Measurements from ENCODE around the gene ADAMTS16.

ADAMTS16 gene

GRCh38 chr5:5317976-5318375 is 177.8 kb downstream of the ADAMTS16 start:
- Histone ChIP-seq H3K9ac (ENCODE audit: low read depth in 1 of 2, low read length in 2 of 2) (no peak overlapping the region), H3K4me3 (ENCODE audit: low read depth in 1 of 2, low read length in 2 of 2) (no peak overlapping the region)

GRCh38 chr5:5318426-5319190 is 178.5 kb downstream of the ADAMTS16 start:
- Histone ChIP-seq H3K4me3 (ENCODE audit: low read depth in 1 of 2, low read length in 2 of 2) (no peak overlapping the region), H3K4me1 (ENCODE audit: control insufficient read depth in 1 of 2, insufficient read depth in 2 of 2, low read length in 2 of 2) (no peaks in the 10 kb centered on the region), H3K9me3 (ENCODE audit: control insufficient read depth in 1 of 2, low read length in 2 of 2) (no peaks in the 10 kb centered on the region), H3K27ac (ENCODE audit: low read depth, low read length) (no peak overlapping the region), H3K27me3 (ENCODE audit: control insufficient read depth in 1 of 2, insufficient read depth in 2 of 2, low read length in 2 of 2) (no peaks in the 10 kb centered on the region), H3K9ac (ENCODE audit: low read depth in 1 of 2, low read length in 2 of 2) (no peak overlapping the region), H3K36me3 (ENCODE audit: control insufficient read depth in 1 of 2, insufficient read depth in 2 of 2, low read length in 2 of 2) (no peaks in the 10 kb centered on the region)

More at GRCh38 chr5:5317976-5318375, 177.8 kb downstream of the ADAMTS16 start:
- Histone ChIP-seq H3K27ac (ENCODE audit: low read depth, low read length) (no peak overlapping the region), H3K4me1 (ENCODE audit: control insufficient read depth in 1 of 2, insufficient read depth in 2 of 2, low read length in 2 of 2) (no peaks in the 10 kb centered on the region), H3K36me3 (ENCODE audit: control insufficient read depth in 1 of 2, insufficient read depth in 2 of 2, low read length in 2 of 2) (no peaks in the 10 kb centered on the region), H3K27me3 (ENCODE audit: control insufficient read depth in 1 of 2, insufficient read depth in 2 of 2, low read length in 2 of 2) (no peaks in the 10 kb centered on the region), H3K9me3 (ENCODE audit: control insufficient read depth in 1 of 2, low read length in 2 of 2) (no peaks in the 10 kb centered on the region)

GRCh38 chr5:5320062-5320805 is 180.1 kb downstream of the ADAMTS16 start:
- Histone ChIP-seq H3K27me3 (ENCODE audit: control insufficient read depth in 1 of 2, insufficient read depth in 2 of 2, low read length in 2 of 2) (no peaks in the 10 kb centered on the region), H3K4me3 (ENCODE audit: low read depth in 1 of 2, low read length in 2 of 2) (no peak overlapping the region), H3K36me3 (ENCODE audit: control insufficient read depth in 1 of 2, insufficient read depth in 2 of 2, low read length in 2 of 2) (no peaks in the 10 kb centered on the region), H3K4me1 (ENCODE audit: control insufficient read depth in 1 of 2, insufficient read depth in 2 of 2, low read length in 2 of 2) (no peaks in the 10 kb centered on the region), H3K9me3 (ENCODE audit: control insufficient read depth in 1 of 2, low read length in 2 of 2) (no peaks in the 10 kb centered on the region), H3K27ac (ENCODE audit: low read depth, low read length) (no peak overlapping the region), H3K9ac (ENCODE audit: low read depth in 1 of 2, low read length in 2 of 2) (no peak overlapping the region)

DNA sequence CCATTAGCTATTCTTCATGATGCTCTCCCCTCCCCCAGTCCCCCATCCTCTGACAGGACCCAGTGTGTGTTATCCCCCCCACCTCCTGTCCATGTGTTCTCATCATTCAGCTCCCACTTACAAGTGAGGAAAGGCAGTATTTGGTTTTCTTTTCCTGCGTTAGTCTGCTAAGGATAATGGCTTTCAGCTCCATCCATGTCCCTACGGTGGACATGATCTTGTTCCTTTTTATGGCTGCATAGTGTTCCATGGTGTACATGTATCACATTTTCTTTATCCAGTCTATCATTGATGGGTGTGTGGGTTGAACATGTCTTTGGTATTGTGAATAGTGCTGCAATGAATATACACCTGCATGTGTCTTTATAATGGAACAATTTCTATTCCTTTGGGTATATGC is 181.0 kb downstream of the ADAMTS16 start:
- Histone ChIP-seq H3K9me3 (ENCODE audit: control insufficient read depth in 1 of 2, low read length in 2 of 2) (no peaks in the 10 kb centered on the region), H3K27me3 (ENCODE audit: control insufficient read depth in 1 of 2, insufficient read depth in 2 of 2, low read length in 2 of 2) (no peaks in the 10 kb centered on the region), H3K4me1 (ENCODE audit: control insufficient read depth in 1 of 2, insufficient read depth in 2 of 2, low read length in 2 of 2) (no peaks in the 10 kb centered on the region), H3K4me3 (ENCODE audit: low read depth in 1 of 2, low read length in 2 of 2) (no peak overlapping the region), H3K9ac (ENCODE audit: low read depth in 1 of 2, low read length in 2 of 2) (no peak overlapping the region), H3K36me3 (ENCODE audit: control insufficient read depth in 1 of 2, insufficient read depth in 2 of 2, low read length in 2 of 2) (no peaks in the 10 kb centered on the region), H3K27ac (ENCODE audit: low read depth, low read length) (no peak overlapping the region)

- H3K9me3 ChIP-seq (ENCODE audit: control insufficient read depth in 1 of 2, low read length in 2 of 2) = no peaks in the 10 kb centered on the region
- no peak overlapping the region for H3K9ac ChIP-seq (ENCODE audit: low read depth in 1 of 2, low read length in 2 of 2)
- H3K27ac ChIP-seq (ENCODE audit: low read depth, low read length) = no peak overlapping the region
- H3K36me3 ChIP-seq (ENCODE audit: control insufficient read depth in 1 of 2, insufficient read depth in 2 of 2, low read length in 2 of 2) = no peaks in the 10 kb centered on the region
- no peaks in the 10 kb centered on the region for H3K27me3 ChIP-seq (ENCODE audit: control insufficient read depth in 1 of 2, insufficient read depth in 2 of 2, low read length in 2 of 2)
- no peak overlapping the region for H3K4me3 ChIP-seq (ENCODE audit: low read depth in 1 of 2, low read length in 2 of 2)
- H3K4me1 ChIP-seq (ENCODE audit: control insufficient read depth in 1 of 2, insufficient read depth in 2 of 2, low read length in 2 of 2) = no peaks in the 10 kb centered on the region
These were observed 183.4 kb downstream of the ADAMTS16 start for GRCh38 chr5:5323551-5323950.

DNA sequence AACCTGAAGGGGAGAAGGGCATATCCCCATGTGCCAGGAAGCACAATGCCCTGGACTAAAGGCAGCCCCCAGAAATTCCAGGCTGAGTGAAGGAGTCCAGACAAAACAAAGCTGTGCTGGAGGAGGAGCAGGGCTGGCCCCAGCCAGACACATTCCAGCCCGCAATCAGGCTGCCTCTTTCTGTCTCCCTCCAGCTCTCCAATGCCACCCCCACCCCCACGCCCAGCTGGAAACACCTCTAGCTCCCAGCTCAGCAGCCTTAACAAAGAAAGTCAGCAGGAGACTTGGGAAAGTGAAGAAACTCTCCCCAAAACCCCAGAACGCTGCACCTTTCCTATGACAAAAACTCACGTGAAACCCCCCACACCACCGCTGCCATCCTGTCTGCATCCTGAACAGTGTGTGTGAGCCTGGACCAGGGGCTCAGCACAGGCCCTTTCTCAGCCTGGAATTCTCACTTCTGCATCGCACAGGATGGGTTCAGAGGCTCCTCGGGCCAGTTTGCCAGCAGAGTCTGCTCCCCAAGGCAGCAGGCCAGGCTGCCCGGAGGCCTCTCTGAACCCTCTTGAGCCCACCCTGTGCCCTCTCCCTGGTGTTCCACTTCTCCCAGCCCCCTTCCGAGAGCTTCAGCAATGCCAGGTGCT is 186.1 kb downstream of the ADAMTS16 start:
- no peaks in the 10 kb centered on the region for H3K4me1 ChIP-seq (ENCODE audit: control insufficient read depth in 1 of 2, insufficient read depth in 2 of 2, low read length in 2 of 2)
- no peak overlapping the region for H3K27ac ChIP-seq (ENCODE audit: low read depth, low read length)
- no peak overlapping the region for H3K4me3 ChIP-seq (ENCODE audit: low read depth in 1 of 2, low read length in 2 of 2)
- no peaks in the 10 kb centered on the region for H3K27me3 ChIP-seq (ENCODE audit: control insufficient read depth in 1 of 2, insufficient read depth in 2 of 2, low read length in 2 of 2)
- H3K9ac ChIP-seq (ENCODE audit: low read depth in 1 of 2, low read length in 2 of 2) = no peak overlapping the region
- H3K36me3 ChIP-seq (ENCODE audit: control insufficient read depth in 1 of 2, insufficient read depth in 2 of 2, low read length in 2 of 2) = no peaks in the 10 kb centered on the region
- H3K9me3 ChIP-seq (ENCODE audit: control insufficient read depth in 1 of 2, low read length in 2 of 2) = no peaks in the 10 kb centered on the region

DNA sequence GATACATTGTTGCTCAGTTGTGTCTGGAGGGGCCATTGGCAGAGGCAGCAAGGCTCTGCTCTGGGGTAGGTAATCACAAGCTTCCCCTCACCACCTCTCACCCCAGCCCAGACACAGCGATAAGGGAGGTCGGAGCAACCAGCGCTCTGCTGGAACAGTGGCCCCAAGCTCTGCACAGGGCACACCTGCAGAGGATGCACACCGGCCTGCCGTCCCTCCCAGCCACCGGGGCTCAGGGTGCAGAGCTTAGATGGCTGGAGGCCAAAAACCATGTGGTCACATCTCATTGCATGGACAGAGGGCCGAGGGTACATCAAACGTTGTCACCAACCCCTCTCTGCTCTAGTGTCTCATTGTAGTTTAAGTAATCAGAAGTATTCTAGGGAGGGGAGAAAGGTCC is 187.0 kb downstream of the ADAMTS16 start:
- H3K4me3 ChIP-seq (ENCODE audit: low read depth in 1 of 2, low read length in 2 of 2) = no peak overlapping the region
- no peaks in the 10 kb centered on the region for H3K9me3 ChIP-seq (ENCODE audit: control insufficient read depth in 1 of 2, low read length in 2 of 2)
- H3K4me1 ChIP-seq (ENCODE audit: control insufficient read depth in 1 of 2, insufficient read depth in 2 of 2, low read length in 2 of 2) = no peaks in the 10 kb centered on the region

DNA sequence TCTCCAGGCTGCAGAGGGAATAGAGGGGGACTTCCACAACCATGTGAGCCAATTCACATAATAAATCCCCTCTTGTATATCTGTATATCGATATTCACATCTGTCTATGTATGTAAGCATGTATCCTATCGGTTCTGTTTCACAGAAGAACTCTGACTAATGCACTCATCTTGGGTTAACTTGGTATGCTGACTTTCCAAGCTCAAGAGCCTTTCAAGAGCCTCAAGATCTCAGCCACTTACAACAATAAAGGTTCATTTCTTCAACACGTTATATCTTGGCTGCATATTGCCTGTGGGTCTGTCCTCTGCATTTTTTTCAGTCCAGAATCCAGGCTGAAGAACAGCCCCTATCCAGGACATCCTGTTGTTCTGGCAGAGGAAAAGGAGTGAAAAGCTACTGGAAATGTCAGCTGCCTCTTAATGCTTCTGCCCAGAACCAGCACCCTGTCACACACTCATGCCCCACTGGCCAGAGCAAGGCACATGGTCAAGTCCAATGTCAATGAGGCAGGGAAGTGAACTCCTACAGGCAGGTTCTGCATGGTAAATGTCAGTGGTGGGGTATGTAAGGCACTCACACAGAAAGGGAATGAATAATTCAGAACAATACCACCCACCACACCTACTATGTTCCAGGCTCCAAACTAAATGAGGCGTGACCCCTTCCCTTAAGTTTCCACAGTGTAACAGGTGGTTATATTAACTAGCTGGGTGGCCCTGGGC is 190.8 kb downstream of the ADAMTS16 start:
- Histone ChIP-seq H3K9me3 (ENCODE audit: control insufficient read depth in 1 of 2, low read length in 2 of 2) (no peaks in the 10 kb centered on the region), H3K27ac (ENCODE audit: low read depth, low read length) (no peak overlapping the region), H3K9ac (ENCODE audit: low read depth in 1 of 2, low read length in 2 of 2) (no peak overlapping the region), H3K4me1 (ENCODE audit: control insufficient read depth in 1 of 2, insufficient read depth in 2 of 2, low read length in 2 of 2) (no peaks in the 10 kb centered on the region), H3K27me3 (ENCODE audit: control insufficient read depth in 1 of 2, insufficient read depth in 2 of 2, low read length in 2 of 2) (no peaks in the 10 kb centered on the region), H3K36me3 (ENCODE audit: control insufficient read depth in 1 of 2, insufficient read depth in 2 of 2, low read length in 2 of 2) (no peaks in the 10 kb centered on the region), H3K4me3 (ENCODE audit: low read depth in 1 of 2, low read length in 2 of 2) (no peak overlapping the region)

More for the DNA sequence above, 187.0 kb downstream of the ADAMTS16 start:
- Histone ChIP-seq H3K36me3 (ENCODE audit: control insufficient read depth in 1 of 2, insufficient read depth in 2 of 2, low read length in 2 of 2) (no peaks in the 10 kb centered on the region), H3K9ac (ENCODE audit: low read depth in 1 of 2, low read length in 2 of 2) (no peak overlapping the region), H3K27me3 (ENCODE audit: control insufficient read depth in 1 of 2, insufficient read depth in 2 of 2, low read length in 2 of 2) (no peaks in the 10 kb centered on the region), H3K27ac (ENCODE audit: low read depth, low read length) (no peak overlapping the region)

DNA sequence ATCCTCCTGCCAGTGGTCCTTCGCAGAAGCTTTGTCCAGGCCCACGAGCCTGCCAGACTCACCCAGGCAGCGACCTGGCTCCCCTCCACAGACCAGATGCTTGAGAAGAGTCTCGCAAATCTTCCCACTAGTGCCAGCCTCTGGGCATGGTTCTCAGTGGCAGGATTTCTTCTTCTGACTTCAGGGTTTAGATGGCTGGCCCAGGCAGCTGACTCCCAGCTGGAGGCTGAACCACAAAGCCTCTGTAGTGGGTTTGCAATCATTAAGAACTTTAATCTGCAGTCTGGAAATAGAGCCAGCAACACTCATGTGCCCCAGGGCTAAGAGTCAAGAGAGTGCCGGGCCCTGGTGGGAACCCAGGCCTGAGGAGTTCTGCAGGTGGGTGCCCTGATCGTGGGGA is 191.7 kb downstream of the ADAMTS16 start:
- Histone ChIP-seq H3K4me1 (ENCODE audit: control insufficient read depth in 1 of 2, insufficient read depth in 2 of 2, low read length in 2 of 2) (no peaks in the 10 kb centered on the region), H3K9ac (ENCODE audit: low read depth in 1 of 2, low read length in 2 of 2) (no peak overlapping the region), H3K27me3 (ENCODE audit: control insufficient read depth in 1 of 2, insufficient read depth in 2 of 2, low read length in 2 of 2) (no peaks in the 10 kb centered on the region), H3K27ac (ENCODE audit: low read depth, low read length) (no peak overlapping the region), H3K9me3 (ENCODE audit: control insufficient read depth in 1 of 2, low read length in 2 of 2) (no peaks in the 10 kb centered on the region), H3K4me3 (ENCODE audit: low read depth in 1 of 2, low read length in 2 of 2) (no peak overlapping the region), H3K36me3 (ENCODE audit: control insufficient read depth in 1 of 2, insufficient read depth in 2 of 2, low read length in 2 of 2) (no peaks in the 10 kb centered on the region)

DNA sequence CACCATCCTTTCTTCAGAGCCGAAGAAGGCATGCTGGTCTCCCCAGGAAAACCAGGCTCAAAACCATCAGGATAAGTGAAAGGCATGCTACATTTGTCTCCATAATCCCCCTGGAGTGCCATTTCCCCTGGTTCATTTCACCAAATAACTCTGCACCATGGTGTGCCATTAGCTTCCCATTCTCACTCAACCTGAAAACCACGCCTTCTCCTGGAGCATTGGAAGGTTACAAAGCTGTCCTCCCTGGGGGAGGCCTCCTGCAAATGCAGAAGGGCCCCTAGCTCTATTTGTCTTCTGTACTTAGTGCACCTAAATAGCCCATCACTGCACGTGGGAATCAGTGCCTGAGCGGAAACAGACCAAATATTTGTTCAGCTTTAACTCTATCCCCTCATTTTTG is 192.2 kb downstream of the ADAMTS16 start:
- H3K27ac ChIP-seq (ENCODE audit: low read depth, low read length) = no peak overlapping the region
- no peak overlapping the region for H3K4me3 ChIP-seq (ENCODE audit: low read depth in 1 of 2, low read length in 2 of 2)
- H3K27me3 ChIP-seq (ENCODE audit: control insufficient read depth in 1 of 2, insufficient read depth in 2 of 2, low read length in 2 of 2) = no peaks in the 10 kb centered on the region
- H3K36me3 ChIP-seq (ENCODE audit: control insufficient read depth in 1 of 2, insufficient read depth in 2 of 2, low read length in 2 of 2) = no peaks in the 10 kb centered on the region
- no peaks in the 10 kb centered on the region for H3K4me1 ChIP-seq (ENCODE audit: control insufficient read depth in 1 of 2, insufficient read depth in 2 of 2, low read length in 2 of 2)
- no peak overlapping the region for H3K9ac ChIP-seq (ENCODE audit: low read depth in 1 of 2, low read length in 2 of 2)
- H3K9me3 ChIP-seq (ENCODE audit: control insufficient read depth in 1 of 2, low read length in 2 of 2) = no peaks in the 10 kb centered on the region
